ENCODE measurements around the gene CDC27.

Gene CDC27

GRCh38 chr17:47208744-47209488 is 19.8 kb upstream of the CDC27 start, which contains the start of gene MYL4:
MYL4 (plus strand) TSS chr17:47209348; CDS start chr17:47209423, 75 bp downstream.
- H3K9me3 ChIP-seq (ENCODE audit: insufficient read depth, low read depth, low read length), result no peaks in the 10 kb centered on the region
- H3K27me3 ChIP-seq (ENCODE audit: insufficient read depth, low read length), result no peaks in the 10 kb centered on the region; the same call in 1 of the 2 replicates
- 69% methylated on average over 6 of the region's 6 CpGs for WGBS
- no peaks in the 10 kb centered on the region for H3K36me3 ChIP-seq (ENCODE audit: insufficient read depth, low read length)
- H3K27ac ChIP-seq (ENCODE audit: low read depth, low read length), result no peak within 1 kb of the TSS
- H3K9ac ChIP-seq (ENCODE audit: low read depth, low read length), result no peak within 1 kb of the TSS
- H3K4me1 ChIP-seq (ENCODE audit: insufficient read depth, low read length), result peaks cover 12% of the 10 kb centered on the region; the same call in 1 of the 2 replicates
- H3K4me3 ChIP-seq (ENCODE audit: low read length), result no peak within 1 kb of the TSS

GRCh38 chr17:47207143-47208067 is 18.3 kb upstream of the CDC27 start:
- Histone ChIP-seq H3K27ac (ENCODE audit: low read depth, low read length) (no peak overlapping the region), H3K4me1 (ENCODE audit: insufficient read depth, low read length) (peaks cover 15% of the 10 kb centered on the region; the same call in 1 of the 2 replicates), H3K9ac (ENCODE audit: low read depth, low read length) (no peak overlapping the region)

GRCh38 chr17:47205419-47205963 is 16.4 kb upstream of the CDC27 start:
- 69% methylated on average over 9 of the region's 9 CpGs for WGBS

More at GRCh38 chr17:47207143-47208067, 18.3 kb upstream of the CDC27 start:
- Histone ChIP-seq H3K4me3 (ENCODE audit: low read length) (no peak overlapping the region), H3K36me3 (ENCODE audit: insufficient read depth, low read length) (no peaks in the 10 kb centered on the region), H3K27me3 (ENCODE audit: insufficient read depth, low read length) (no peaks in the 10 kb centered on the region; the same call in 1 of the 2 replicates), H3K9me3 (ENCODE audit: insufficient read depth, low read depth, low read length) (no peaks in the 10 kb centered on the region)
- WGBS, result 89% methylated on average over 8 of the region's 8 CpGs

GRCh38 chr17:47204722-47205418 is 15.8 kb upstream of the CDC27 start:
- no peak overlapping the region for H3K9ac ChIP-seq (ENCODE audit: low read depth, low read length)
- WGBS, result 86% methylated on average over 6 of the region's 6 CpGs
- H3K36me3 ChIP-seq (ENCODE audit: insufficient read depth, low read length), result no peaks in the 10 kb centered on the region
- H3K9me3 ChIP-seq (ENCODE audit: insufficient read depth, low read depth, low read length), result no peaks in the 10 kb centered on the region
- peaks cover 15% of the 10 kb centered on the region; the same call in 1 of the 2 replicates for H3K4me1 ChIP-seq (ENCODE audit: insufficient read depth, low read length)
- no peaks in the 10 kb centered on the region; the same call in 1 of the 2 replicates for H3K27me3 ChIP-seq (ENCODE audit: insufficient read depth, low read length)
- no peak overlapping the region for H3K4me3 ChIP-seq (ENCODE audit: low read length)
- no peak overlapping the region for H3K27ac ChIP-seq (ENCODE audit: low read depth, low read length)

More at GRCh38 chr17:47205419-47205963, 16.4 kb upstream of the CDC27 start:
- H3K9ac ChIP-seq (ENCODE audit: low read depth, low read length), result no peak overlapping the region
- no peaks in the 10 kb centered on the region for H3K36me3 ChIP-seq (ENCODE audit: insufficient read depth, low read length)
- H3K27me3 ChIP-seq (ENCODE audit: insufficient read depth, low read length), result no peaks in the 10 kb centered on the region; the same call in 1 of the 2 replicates
- no peak overlapping the region for H3K4me3 ChIP-seq (ENCODE audit: low read length)
- peaks cover 15% of the 10 kb centered on the region; the same call in 1 of the 2 replicates for H3K4me1 ChIP-seq (ENCODE audit: insufficient read depth, low read length)
- H3K27ac ChIP-seq (ENCODE audit: low read depth, low read length), result no peak overlapping the region
- H3K9me3 ChIP-seq (ENCODE audit: insufficient read depth, low read depth, low read length), result no peaks in the 10 kb centered on the region

GRCh38 chr17:47203984-47204721 is 15.1 kb upstream of the CDC27 start:
- Histone ChIP-seq H3K27me3 (ENCODE audit: insufficient read depth, low read length) (no peaks in the 10 kb centered on the region; the same call in 1 of the 2 replicates), H3K36me3 (ENCODE audit: insufficient read depth, low read length) (no peaks in the 10 kb centered on the region), H3K4me3 (ENCODE audit: low read length) (no peak overlapping the region), H3K4me1 (ENCODE audit: insufficient read depth, low read length) (peaks cover 15% of the 10 kb centered on the region; the same call in 1 of the 2 replicates), H3K9me3 (ENCODE audit: insufficient read depth, low read depth, low read length) (no peaks in the 10 kb centered on the region), H3K9ac (ENCODE audit: low read depth, low read length) (no peak overlapping the region), H3K27ac (ENCODE audit: low read depth, low read length) (no peak overlapping the region)
- 86% methylated on average over 6 of the region's 6 CpGs for WGBS

GRCh38 chr17:47201166-47201565 is 12.1 kb upstream of the CDC27 start:
- 92% methylated on average over 3 of the region's 4 CpGs for WGBS
- H3K36me3 ChIP-seq (ENCODE audit: insufficient read depth, low read length), result no peaks in the 10 kb centered on the region
- H3K4me3 ChIP-seq (ENCODE audit: low read length), result no peak overlapping the region
- no peak overlapping the region for H3K27ac ChIP-seq (ENCODE audit: low read depth, low read length)
- no peak overlapping the region for H3K9ac ChIP-seq (ENCODE audit: low read depth, low read length)
- H3K4me1 ChIP-seq (ENCODE audit: insufficient read depth, low read length), result peaks cover 15% of the 10 kb centered on the region; the same call in 1 of the 2 replicates
- H3K9me3 ChIP-seq (ENCODE audit: insufficient read depth, low read depth, low read length), result no peaks in the 10 kb centered on the region
- no peaks in the 10 kb centered on the region; the same call in none of the 2 replicates for H3K27me3 ChIP-seq (ENCODE audit: insufficient read depth, low read length)

- H3K9ac ChIP-seq (ENCODE audit: low read depth, low read length), result no peak overlapping the region
- H3K27me3 ChIP-seq (ENCODE audit: insufficient read depth, low read length), result no peaks in the 10 kb centered on the region; the same call in none of the 2 replicates
- H3K9me3 ChIP-seq (ENCODE audit: insufficient read depth, low read depth, low read length), result no peaks in the 10 kb centered on the region
- no peak overlapping the region for H3K27ac ChIP-seq (ENCODE audit: low read depth, low read length)
- WGBS, result 83% methylated on average over 4 of the region's 4 CpGs
- H3K4me3 ChIP-seq (ENCODE audit: low read length), result no peak overlapping the region
- peaks cover 7% of the 10 kb centered on the region; the same call in 1 of the 2 replicates for H3K4me1 ChIP-seq (ENCODE audit: insufficient read depth, low read length)
- no peaks in the 10 kb centered on the region for H3K36me3 ChIP-seq (ENCODE audit: insufficient read depth, low read length)
Observed at GRCh38 chr17:47200325-47200664, 11.2 kb upstream of the CDC27 start.

- WGBS, result 94% methylated on average over 8 of the region's 8 CpGs
- Histone ChIP-seq H3K4me1 (ENCODE audit: insufficient read depth, low read length) (0 out of 2 replicates have a peak, but pooled peaks cover 3% of the 10 kb centered on the region), H3K9me3 (ENCODE audit: insufficient read depth, low read depth, low read length) (no peaks in the 10 kb centered on the region), H3K36me3 (ENCODE audit: insufficient read depth, low read length) (no peaks in the 10 kb centered on the region), H3K27me3 (ENCODE audit: insufficient read depth, low read length) (no peaks in the 10 kb centered on the region; the same call in 1 of the 2 replicates), H3K27ac (ENCODE audit: low read depth, low read length) (no peak overlapping the region), H3K4me3 (ENCODE audit: low read length) (no peak overlapping the region), H3K9ac (ENCODE audit: low read depth, low read length) (no peak overlapping the region)
Observed at GRCh38 chr17:47199627-47200324, 10.7 kb upstream of the CDC27 start.

GRCh38 chr17:47197821-47198220 is 8.7 kb upstream of the CDC27 start:
- Histone ChIP-seq H3K36me3 (ENCODE audit: insufficient read depth, low read length) (no peaks in the 10 kb centered on the region), H3K4me1 (ENCODE audit: insufficient read depth, low read length) (no peaks in the 10 kb centered on the region), H3K9ac (ENCODE audit: low read depth, low read length) (no peak overlapping the region), H3K4me3 (ENCODE audit: low read length) (no peak overlapping the region), H3K27ac (ENCODE audit: low read depth, low read length) (no peak overlapping the region), H3K27me3 (ENCODE audit: insufficient read depth, low read length) (no peaks in the 10 kb centered on the region; the same call in 1 of the 2 replicates), H3K9me3 (ENCODE audit: insufficient read depth, low read depth, low read length) (no peaks in the 10 kb centered on the region)

All from HUES64 (cell line).